HepG2 (cell line): ENCODE results near the gene RBBP8NL. TPM values are rescaled to one million over a fixed set of nuclear protein-coding genes. Genes with fewer than 3 reads are reported as not detected.

ENCODE experiments used
- CENPT ChIP-seq: sonication (generic); formaldehyde crosslinking; IDR thresholded peaks from 2 replicates; pipeline ENCODE4 v1.8.0; 2022; ENCODE audit warnings: low read depth, mild to moderate bottlenecking, moderate library complexity, missing genetic modification reagents
- MXD1 ChIP-seq: sonication (generic); formaldehyde crosslinking; IDR thresholded peaks from 2 replicates; pipeline ENCODE4 v1.4.0; 2020; ENCODE audit warnings: mild to moderate bottlenecking, missing genetic modification reagents
- MYC ChIP-seq: sonication (generic); formaldehyde crosslinking; IDR thresholded peaks from 2 replicates; pipeline ENCODE4 v1.9.0; 2021; ENCODE audit warnings: missing genetic modification reagents, borderline replicate concordance
- PAF1 ChIP-seq: IDR thresholded peaks from 2 replicates; pipeline ENCODE4 v1.6.1; 2016; ENCODE audit warnings: missing genetic modification reagents, missing compliant biosample characterization
- SCMH1 ChIP-seq: sonication (generic); formaldehyde crosslinking; IDR thresholded peaks from 2 replicates; pipeline ENCODE4 v1.9.0; 2021; ENCODE audit warnings: missing genetic modification reagents, mild to moderate bottlenecking, borderline replicate concordance
- TARDBP ChIP-seq: sonication (generic); formaldehyde crosslinking; IDR thresholded peaks from 2 replicates; pipeline ENCODE4 v1.8.0; 2022; ENCODE audit warnings: mild to moderate bottlenecking, missing genetic modification reagents
- TIGD3 ChIP-seq: sonication (generic); formaldehyde crosslinking; IDR thresholded peaks from 2 replicates; pipeline ENCODE4 v1.5.1; 2020; ENCODE audit warnings: mild to moderate bottlenecking, missing genetic modification reagents, borderline replicate concordance
- TRIM22 ChIP-seq: fragments of 450-650 bp; IDR thresholded peaks from 2 replicates; pipeline ENCODE4 v1.6.1; 2017
- ZNF121 ChIP-seq: sonication (generic); formaldehyde crosslinking; IDR thresholded peaks from 2 replicates; pipeline ENCODE4 v1.5.0; 2020; ENCODE audit warnings: mild to moderate bottlenecking, missing genetic modification reagents
- ZNF282 ChIP-seq: fragments of 450-650 bp; IDR thresholded peaks from 2 replicates; pipeline ENCODE4 v1.6.1; 2018; ENCODE audit not compliant: partially characterized antibody
- ZNF530 ChIP-seq: sonication (generic); formaldehyde crosslinking; IDR thresholded peaks from 2 replicates; pipeline ENCODE4 v1.5.0; 2020; ENCODE audit warnings: low read depth, mild to moderate bottlenecking, missing genetic modification reagents
- ZNF629 ChIP-seq: sonication (generic); formaldehyde crosslinking; conservative IDR thresholded peaks from 2 replicates; pipeline ENCODE4 v1.5.0; 2020; ENCODE audit warnings: missing genetic modification reagents
- ZNF703 ChIP-seq: sonication (generic); formaldehyde crosslinking; IDR thresholded peaks from 2 replicates; pipeline ENCODE4 v1.5.1; 2020; ENCODE audit warnings: missing genetic modification reagents, mild to moderate bottlenecking, moderate library complexity, borderline replicate concordance
- ZNF740 ChIP-seq: sonication (generic); formaldehyde crosslinking; IDR thresholded peaks from 2 replicates; pipeline ENCODE4 v1.4.0; 2020; ENCODE audit warnings: missing genetic modification reagents
- polyA plus RNA-seq, 8 experiments: library from polyadenylated mRNA; depleted of rRNA in 3 of 8; stranded (reverse) in 7 of 8; unstranded in 1 of 8; fragments of >200 nt; fragmentation: Illumina TruSeq in 4 of 8; extraction: Trizol in 4 of 8; gene quantifications; 2 replicates each; pipeline versions ENCODE4 v1.2.1 to v1.2.3, GENCODE V29; 2011 to 2016; ENCODE audit warnings: low read depth in 4 of 8, missing spikeins in 1 of 8, mixed read lengths in 1 of 8; ENCODE audit not compliant: insufficient read depth in 1 of 8
- total RNA-seq, 5 experiments: library from RNA; depleted of rRNA; stranded (reverse); fragments of >200 nt; fragmentation: Illumina TruSeq; extraction: Trizol; gene quantifications; 2 replicates each; pipeline ENCODE4 v1.2.3, GENCODE V29; 2016; ENCODE audit warnings: low read depth in 1 of 5
- TF ChIP-seq, protein P1 (sequence below): sonication (generic); formaldehyde crosslinking; conservative IDR thresholded peaks from 2 replicates; pipeline ENCODE4 v1.4.0; 2020; ENCODE audit warnings: missing genetic modification reagents
- TF ChIP-seq, protein P2 (sequence below): sonication (generic); formaldehyde crosslinking; IDR thresholded peaks from 2 replicates; pipeline ENCODE4 v1.5.0; 2020; ENCODE audit warnings: missing genetic modification reagents
- TF ChIP-seq, protein P3 (sequence below), 2 experiments: sonication (generic) in 1 of 2; formaldehyde crosslinking in 1 of 2; IDR thresholded peaks; 2 replicates each; pipeline versions ENCODE4 v1.4.0 to v1.6.1; 2016 to 2020; ENCODE audit warnings: borderline replicate concordance in 1 of 2, low read depth in 1 of 2, mild to moderate bottlenecking in 1 of 2, missing genetic modification reagents in 1 of 2

RBBP8NL gene
- total and polyA plus RNA-seq, 2 of the 13 experiments (the other 11 are each of a cell fraction or from before 2014, with no cell fraction given), result 0.69 to 0.86 TPM

- TF ChIP-seq, protein P1, sequence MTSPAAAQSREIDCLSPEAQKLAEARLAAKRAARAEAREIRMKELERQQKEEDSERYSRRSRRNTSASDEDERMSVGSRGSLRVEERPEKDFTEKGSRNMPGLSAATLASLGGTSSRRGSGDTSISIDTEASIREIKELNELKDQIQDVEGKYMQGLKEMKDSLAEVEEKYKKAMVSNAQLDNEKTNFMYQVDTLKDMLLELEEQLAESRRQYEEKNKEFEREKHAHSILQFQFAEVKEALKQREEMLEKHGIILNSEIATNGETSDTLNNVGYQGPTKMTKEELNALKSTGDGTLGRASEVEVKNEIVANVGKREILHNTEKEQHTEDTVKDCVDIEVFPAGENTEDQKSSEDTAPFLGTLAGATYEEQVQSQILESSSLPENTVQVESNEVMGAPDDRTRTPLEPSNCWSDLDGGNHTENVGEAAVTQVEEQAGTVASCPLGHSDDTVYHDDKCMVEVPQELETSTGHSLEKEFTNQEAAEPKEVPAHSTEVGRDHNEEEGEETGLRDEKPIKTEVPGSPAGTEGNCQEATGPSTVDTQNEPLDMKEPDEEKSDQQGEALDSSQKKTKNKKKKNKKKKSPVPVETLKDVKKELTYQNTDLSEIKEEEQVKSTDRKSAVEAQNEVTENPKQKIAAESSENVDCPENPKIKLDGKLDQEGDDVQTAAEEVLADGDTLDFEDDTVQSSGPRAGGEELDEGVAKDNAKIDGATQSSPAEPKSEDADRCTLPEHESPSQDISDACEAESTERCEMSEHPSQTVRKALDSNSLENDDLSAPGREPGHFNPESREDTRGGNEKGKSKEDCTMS (CRISPR knock-in tag), result no peak
- TF ChIP-seq ZNF121 (CRISPR knock-in tag) (0 out of 2 replicates have a peak, but pooled peaks have one; percentile 44), TARDBP (CRISPR knock-in tag) (0 out of 2 replicates have a peak, but pooled peaks have one; percentile 36), TIGD3 (no peak), CENPT (CRISPR knock-in tag) (no peak; the same call in 1 of the 2 replicates), SCMH1 (no peak), PAF1 (CRISPR knock-in tag) (no peak), ZNF282 (no peak), MYC (no peak; the same call in 1 of the 2 replicates), ZNF703 (CRISPR knock-in tag) (no peak), ZNF629 (CRISPR knock-in tag) (no peak), MXD1 (CRISPR knock-in tag) (no peak; the same call in 1 of the 2 replicates), ZNF740 (CRISPR knock-in tag) (peak; percentile 94), ZNF530 (no peak), TRIM22 (no peak)
- TF ChIP-seq, protein P2, sequence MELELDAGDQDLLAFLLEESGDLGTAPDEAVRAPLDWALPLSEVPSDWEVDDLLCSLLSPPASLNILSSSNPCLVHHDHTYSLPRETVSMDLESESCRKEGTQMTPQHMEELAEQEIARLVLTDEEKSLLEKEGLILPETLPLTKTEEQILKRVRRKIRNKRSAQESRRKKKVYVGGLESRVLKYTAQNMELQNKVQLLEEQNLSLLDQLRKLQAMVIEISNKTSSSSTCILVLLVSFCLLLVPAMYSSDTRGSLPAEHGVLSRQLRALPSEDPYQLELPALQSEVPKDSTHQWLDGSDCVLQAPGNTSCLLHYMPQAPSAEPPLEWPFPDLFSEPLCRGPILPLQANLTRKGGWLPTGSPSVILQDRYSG (CRISPR knock-in tag), result 0 out of 2 replicates have a peak, but pooled peaks have one; percentile 18
- TF ChIP-seq, protein P3, sequence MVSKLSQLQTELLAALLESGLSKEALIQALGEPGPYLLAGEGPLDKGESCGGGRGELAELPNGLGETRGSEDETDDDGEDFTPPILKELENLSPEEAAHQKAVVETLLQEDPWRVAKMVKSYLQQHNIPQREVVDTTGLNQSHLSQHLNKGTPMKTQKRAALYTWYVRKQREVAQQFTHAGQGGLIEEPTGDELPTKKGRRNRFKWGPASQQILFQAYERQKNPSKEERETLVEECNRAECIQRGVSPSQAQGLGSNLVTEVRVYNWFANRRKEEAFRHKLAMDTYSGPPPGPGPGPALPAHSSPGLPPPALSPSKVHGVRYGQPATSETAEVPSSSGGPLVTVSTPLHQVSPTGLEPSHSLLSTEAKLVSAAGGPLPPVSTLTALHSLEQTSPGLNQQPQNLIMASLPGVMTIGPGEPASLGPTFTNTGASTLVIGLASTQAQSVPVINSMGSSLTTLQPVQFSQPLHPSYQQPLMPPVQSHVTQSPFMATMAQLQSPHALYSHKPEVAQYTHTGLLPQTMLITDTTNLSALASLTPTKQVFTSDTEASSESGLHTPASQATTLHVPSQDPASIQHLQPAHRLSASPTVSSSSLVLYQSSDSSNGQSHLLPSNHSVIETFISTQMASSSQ (IDR thresholded peaks at IDR 0.05; ENCODE audit: low read depth), result no peak
- TF ChIP-seq, protein P3 (CRISPR knock-in tag; IDR thresholded peaks at IDR 0.05; ENCODE audit: borderline replicate concordance), result no peak
Observed at GRCh38 chr20:62367136-62367632, 60.2 kb downstream of the RBBP8NL start, which contains the start of gene LAMA5 (continued).
